Esophagus squamous epithelium (tissue), 4 donors: ENCODE data around the gene CYB561.

Experiments
- CTCF ChIP-seq, 6 experiments: fragments of 450-650 bp in 4 of 6; fragments of 200-600 bp in 2 of 6; sonication (generic) in 2 of 6; IDR thresholded peaks; one replicate each; pipeline ENCODE4 v1.5.1; 2016 to 2019; ENCODE audit warnings: antibody characterized with exemption in 6 of 6, mild to moderate bottlenecking in 4 of 6, moderate library complexity in 4 of 6
- POLR2A ChIP-seq, 4 donors: fragments of 450-650 bp; IDR thresholded peaks; one replicate each; pipeline ENCODE4 v1.6.1; 2017; ENCODE audit warnings: antibody characterized with exemption in 4 of 4, mild to moderate bottlenecking in 4 of 4, moderate library complexity in 3 of 4

- no peak for TF ChIP-seq POLR2A (IDR thresholded peaks at IDR 0.05)
- TF ChIP-seq CTCF (IDR thresholded peaks at IDR 0.05), result no peak
Observed at GRCh38 chr17:63423251-63423950, 22.7 kb downstream of the CYB561 start.
